Neural cell (in vitro differentiated cells): ENCODE results near the gene CDK1. TPM values are rescaled to one million over a fixed set of nuclear protein-coding genes. Genes with fewer than 3 reads are reported as not detected.

Experiments
- H2AFZ ChIP-seq: fragments of 200-600, 300-800 bp; sonication (generic), shearing (Covaris generic); 2 replicates; pipeline ENCODE4 v1.6.0; 2014; ENCODE audit warnings: low read depth, mild to moderate bottlenecking, antibody characterized with exemption, low read length, moderate library complexity
- H3F3A ChIP-seq: fragments of 200-600 bp; shearing (Covaris generic); 2 replicates; pipeline ENCODE4 v1.6.1; 2016; ENCODE audit warnings: mild to moderate bottlenecking, moderate library complexity, mixed read lengths, antibody characterized with exemption, low read length; ENCODE audit not compliant: insufficient read depth, poor library complexity, severe bottlenecking
- H3K27ac ChIP-seq: fragments of 200-600, 300-800 bp; sonication (generic), shearing (Covaris generic); 2 replicates; pipeline ENCODE4 v1.5.1; 2014; ENCODE audit warnings: mild to moderate bottlenecking, low read length, moderate library complexity
- H3K27me3 ChIP-seq: fragments of 300-800, 200-600 bp; sonication (generic), shearing (Covaris generic); 2 replicates; pipeline ENCODE4 v1.6.0; 2014; ENCODE audit warnings: mild to moderate bottlenecking, low read depth, low read length, moderate library complexity; ENCODE audit not compliant: insufficient read depth
- H3K36me3 ChIP-seq: fragments of 300-800, 200-600 bp; sonication (generic), shearing (Covaris generic); 2 replicates; pipeline ENCODE4 v1.5.1; 2014; ENCODE audit warnings: mild to moderate bottlenecking, antibody characterized with exemption, low read length, moderate library complexity; ENCODE audit not compliant: insufficient read depth
- H3K4me2 ChIP-seq: fragments of 300-800, 200-600 bp; sonication (generic), shearing (Covaris generic); 2 replicates; pipeline ENCODE4 v1.6.0; 2014; ENCODE audit warnings: mild to moderate bottlenecking, low read length
- H3K4me3 ChIP-seq: fragments of 300-800, 200-600 bp; sonication (generic), shearing (Covaris generic); 2 replicates; pipeline ENCODE4 v1.5.1; 2014; ENCODE audit warnings: mild to moderate bottlenecking, low read length, moderate library complexity
- H3K79me2 ChIP-seq: fragments of 200-600 bp; shearing (Covaris generic); replicated peaks from 2 replicates; pipeline ENCODE4 v1.6.0; 2014; ENCODE audit warnings: mild to moderate bottlenecking, low read length, moderate library complexity; ENCODE audit not compliant: insufficient read depth
- H3K9ac ChIP-seq: fragments of 300-800, 200-600 bp; sonication (generic), shearing (Covaris generic); 2 replicates; pipeline ENCODE4 v1.6.1; 2016; ENCODE audit warnings: mild to moderate bottlenecking, low read length, mixed read lengths
- H3K9me2 ChIP-seq: fragments of 200-600 bp; shearing (Covaris generic); 2 replicates; pipeline ENCODE4 v1.6.1; 2016; ENCODE audit warnings: mild to moderate bottlenecking, low read length, mixed read lengths; ENCODE audit not compliant: insufficient read depth
- H3K9me3 ChIP-seq: fragments of 200-600, 300-800 bp; sonication (generic), shearing (Covaris generic); 2 replicates; pipeline ENCODE4 v1.6.1; 2016; ENCODE audit warnings: mild to moderate bottlenecking, mixed run types, low read length, moderate library complexity, mixed read lengths
- H4K20me1 ChIP-seq: fragments of 200-600 bp; shearing (Covaris generic); 2 replicates; pipeline ENCODE4 v1.6.1; 2016; ENCODE audit warnings: mild to moderate bottlenecking, mixed run types; ENCODE audit not compliant: insufficient read depth
- CTCF ChIP-seq: fragments of 450-650 bp; IDR thresholded peaks from 2 replicates; pipeline ENCODE4 v1.5.1; 2014; ENCODE audit warnings: antibody characterized with exemption, mild to moderate bottlenecking, moderate library complexity; ENCODE audit not compliant: poor library complexity, severe bottlenecking
- EP300 ChIP-seq: fragments of 450-650 bp; conservative IDR thresholded peaks from 2 replicates; pipeline ENCODE4 v1.6.1; 2014; ENCODE audit warnings: antibody characterized with exemption, mild to moderate bottlenecking, moderate library complexity; ENCODE audit not compliant: poor library complexity, severe bottlenecking
- EZH2 ChIP-seq: fragments of 200-600, 300-800 bp; shearing (Covaris generic), sonication (generic); IDR thresholded peaks from 2 replicates; pipeline ENCODE4 v1.6.1; 2014; ENCODE audit warnings: antibody characterized with exemption, low read length, borderline replicate concordance, mild to moderate bottlenecking; ENCODE audit not compliant: insufficient read depth, poor library complexity, severe bottlenecking
- MXI1 ChIP-seq: fragments of 450-650 bp; conservative IDR thresholded peaks from 2 replicates; pipeline ENCODE4 v1.6.1; 2014; ENCODE audit warnings: antibody characterized with exemption, mild to moderate bottlenecking; ENCODE audit not compliant: poor library complexity, severe bottlenecking
- POLR2AphosphoS5 ChIP-seq: IDR thresholded peaks from 2 replicates; pipeline ENCODE4 v1.6.1; 2012
- RAD21 ChIP-seq: fragments of 450-650 bp; conservative IDR thresholded peaks from 2 replicates; pipeline ENCODE4 v1.6.1; 2014; ENCODE audit warnings: antibody characterized with exemption, mild to moderate bottlenecking, moderate library complexity
- REST ChIP-seq: IDR thresholded peaks from 2 replicates; pipeline ENCODE4 v1.6.1; 2012; ENCODE audit warnings: borderline replicate concordance
- SMC3 ChIP-seq: fragments of 450-650 bp; conservative IDR thresholded peaks from 2 replicates; pipeline ENCODE4 v1.6.1; 2014; ENCODE audit warnings: antibody characterized with exemption, mild to moderate bottlenecking, moderate library complexity; ENCODE audit not compliant: poor library complexity
- TAF1 ChIP-seq: IDR thresholded peaks from 2 replicates; pipeline ENCODE4 v1.6.1; 2012; ENCODE audit warnings: low read depth
- polyA plus RNA-seq: library from polyadenylated mRNA; depleted of rRNA; stranded (reverse); fragments of >200 nt; gene quantifications from 2 replicates; pipeline ENCODE4 v1.2.3, GENCODE V29; 2014

Gene CDK1
- polyA plus RNA-seq, 1 donor from 2014 or later, result 4.0 TPM

GRCh38 chr10:60731134-60731885, 47.0 kb upstream of the CDK1 start:
- Histone ChIP-seq H3K4me2 (no peak overlapping the region), H3K79me2 (no peaks in the 10 kb centered on the region)

More at GRCh38 chr10:60731134-60731885, 47.0 kb upstream of the CDK1 start:
- TF ChIP-seq CTCF, result no peak
- no peak for TF ChIP-seq SMC3
- no peak for TF ChIP-seq EZH2
- TF ChIP-seq EP300, result no peak
- TF ChIP-seq MXI1, result no peak
- no peak for TF ChIP-seq TAF1
- no peak for TF ChIP-seq REST
- TF ChIP-seq POLR2AphosphoS5, result no peak
- TF ChIP-seq RAD21, result no peak
- Histone ChIP-seq H3K9ac (no peak overlapping the region), H3K4me3 (no peak overlapping the region), H3K9me2 (no peaks in the 10 kb centered on the region), H2AFZ (no peak overlapping the region), H3F3A (no peaks in the 10 kb centered on the region), H3K27ac (no peak overlapping the region), H3K36me3 (no peaks in the 10 kb centered on the region), H3K9me3 (no peaks in the 10 kb centered on the region), H3K27me3 (peaks cover 51% of the 10 kb centered on the region), H4K20me1 (no peaks in the 10 kb centered on the region)
